GM12878 (cell line): Measurements from ENCODE around the gene PITPNC1. TPM values are rescaled to one million over a fixed set of nuclear protein-coding genes. Genes with fewer than 3 reads are reported as not detected.

Source experiments
- BACH1 ChIP-seq: fragments of 450-650 bp; IDR thresholded peaks from 2 replicates; pipeline ENCODE4 v1.6.1; 2017; ENCODE audit warnings: mild to moderate bottlenecking, borderline replicate concordance
- CBFB ChIP-seq: IDR thresholded peaks from 2 replicates; pipeline ENCODE4 v1.6.1; 2016; ENCODE audit warnings: antibody characterized with exemption, low read depth
- CREM ChIP-seq: IDR thresholded peaks from 2 replicates; pipeline ENCODE4 v1.6.1; 2014; ENCODE audit warnings: antibody characterized with exemption, low read depth
- EED ChIP-seq: sonication (generic); IDR thresholded peaks from 2 replicates; pipeline ENCODE4 v1.6.1; 2016; ENCODE audit warnings: antibody characterized with exemption, low read depth
- ELK1 ChIP-seq: IDR thresholded peaks from 2 replicates; pipeline ENCODE4 v1.6.1; 2012; ENCODE audit warnings: low read depth, low read length, improper control_type of control experiment
- HDAC6 ChIP-seq: fragments of 200-600 bp; sonication (generic); IDR thresholded peaks from one replicate; pipeline ENCODE4 v1.8.0; 2017; ENCODE audit warnings: antibody characterized with exemption; ENCODE audit not compliant: unreplicated experiment
- IKZF2 ChIP-seq, 2 experiments: fragments of 450-650 bp; IDR thresholded peaks; 2 replicates each; pipeline ENCODE4 v1.6.1; 2017; ENCODE audit warnings: mild to moderate bottlenecking in 2 of 2, moderate library complexity in 2 of 2
- KAT2A ChIP-seq: conservative IDR thresholded peaks from 2 replicates; pipeline ENCODE4 v1.6.1; 2011; ENCODE audit warnings: low read depth, low read length; ENCODE audit not compliant: control insufficient read depth
- MTA2 ChIP-seq: fragments of 450-650 bp; IDR thresholded peaks from 2 replicates; pipeline ENCODE4 v1.6.1; 2016; ENCODE audit warnings: low read depth, mild to moderate bottlenecking, moderate library complexity
- MXI1 ChIP-seq: fragments of 150-350 bp; IDR thresholded peaks from 2 replicates; pipeline ENCODE4 v1.6.1; 2011; ENCODE audit warnings: low read depth, mild to moderate bottlenecking, inconsistent platforms, low read length, improper control_type of control experiment
- NFIC ChIP-seq: IDR thresholded peaks from 2 replicates; pipeline ENCODE4 v1.6.1; 2012; ENCODE audit warnings: low read depth, mild to moderate bottlenecking, inconsistent platforms, low read length, moderate library complexity
- NFXL1 ChIP-seq: fragments of 450-650 bp; IDR thresholded peaks from 2 replicates; pipeline ENCODE4 v1.6.1; 2017; ENCODE audit warnings: antibody characterized with exemption, mild to moderate bottlenecking, borderline replicate concordance
- NFYB ChIP-seq: IDR thresholded peaks from 2 replicates; pipeline ENCODE4 v1.6.1; 2011; ENCODE audit warnings: low read depth, mild to moderate bottlenecking, low read length, improper control_type of control experiment, moderate library complexity; ENCODE audit not compliant: insufficient read depth
- NR2C1 ChIP-seq: fragments of 450-650 bp; IDR thresholded peaks from 2 replicates; pipeline ENCODE4 v1.6.1; 2017; ENCODE audit warnings: antibody characterized with exemption, mild to moderate bottlenecking, moderate library complexity
- PAX5 ChIP-seq: IDR thresholded peaks from 2 replicates; pipeline ENCODE4 v1.6.1; 2011; ENCODE audit warnings: low read depth, low read length, borderline replicate concordance
- PBX3 ChIP-seq: IDR thresholded peaks from 2 replicates; pipeline ENCODE4 v1.6.1; 2011; ENCODE audit warnings: mild to moderate bottlenecking, low read depth, low read length, moderate library complexity; ENCODE audit not compliant: insufficient replicate concordance
- POU2F2 ChIP-seq: IDR thresholded peaks from 3 replicates; pipeline ENCODE4 v1.6.1; 2011; ENCODE audit warnings: low read depth, mild to moderate bottlenecking, low read length, borderline replicate concordance
- RAD51 ChIP-seq: fragments of 450-650 bp; IDR thresholded peaks from 2 replicates; pipeline ENCODE4 v1.6.1; 2016; ENCODE audit warnings: moderate library complexity, mild to moderate bottlenecking, inconsistent platforms
- RB1 ChIP-seq: fragments of 450-650 bp; formaldehyde crosslinking; IDR thresholded peaks from 2 replicates; pipeline ENCODE4 v1.6.1; 2017; ENCODE audit warnings: mild to moderate bottlenecking, borderline replicate concordance
- RUNX3 ChIP-seq: IDR thresholded peaks from 2 replicates; pipeline ENCODE4 v1.6.1; 2012; ENCODE audit warnings: low read length, inconsistent platforms
- SMAD1 ChIP-seq: fragments of 450-650 bp; IDR thresholded peaks from 2 replicates; pipeline ENCODE4 v1.6.1; 2018; ENCODE audit warnings: mild to moderate bottlenecking, low read depth; ENCODE audit not compliant: partially characterized antibody
- SMAD5 ChIP-seq: IDR thresholded peaks from 2 replicates; pipeline ENCODE4 v1.6.1; 2016; ENCODE audit warnings: antibody characterized with exemption, low read depth
- SMC3 ChIP-seq: IDR thresholded peaks from 2 replicates; pipeline ENCODE4 v1.6.1; 2011; ENCODE audit warnings: low read length, improper control_type of control experiment, borderline replicate concordance
- SREBF1 ChIP-seq: IDR thresholded peaks from 2 replicates; pipeline ENCODE4 v1.6.1; 2012; ENCODE audit warnings: mild to moderate bottlenecking, low read length
- TCF7 ChIP-seq: IDR thresholded peaks from 2 replicates; pipeline ENCODE4 v1.6.1; 2014; ENCODE audit warnings: antibody characterized with exemption, borderline replicate concordance
- YY1 ChIP-seq: IDR thresholded peaks from 2 replicates; pipeline ENCODE4 v1.6.1; 2011; ENCODE audit warnings: low read depth, mild to moderate bottlenecking, low read length
- ZBTB40 ChIP-seq: fragments of 450-650 bp; IDR thresholded peaks from 2 replicates; pipeline ENCODE4 v1.6.1; 2016; ENCODE audit warnings: mild to moderate bottlenecking, moderate library complexity, borderline replicate concordance
- ZNF274 ChIP-seq: IDR thresholded peaks from one replicate; pipeline ENCODE4 v1.8.0; 2011; ENCODE audit not compliant: insufficient read length, insufficient read depth
- polyA plus RNA-seq, 11 experiments: library from polyadenylated mRNA; depleted of rRNA in 4 of 11; unstranded in 6 of 11; stranded (reverse) in 5 of 11; fragments of >200 nt; fragmentation: Nextera tagmentation in 4 of 11; fragmentation: Illumina TruSeq in 1 of 11; extraction: Ambion mirVana in 4 of 11; extraction: Trizol in 1 of 11; gene quantifications; 1 replicate in 1 of 11; 2 replicates in 10 of 11; pipeline versions ENCODE4 v1.2.1 to v1.2.3, GENCODE V29; 2011 to 2016; ENCODE audit warnings: inconsistent platforms in 2 of 11, missing spikeins in 2 of 11, low read depth in 1 of 11
- total RNA-seq, 4 experiments: library from RNA; depleted of rRNA in 3 of 4; stranded (reverse); fragments of >200 nt in 3 of 4; fragmentation: Illumina TruSeq in 1 of 4; extraction: Trizol in 1 of 4; gene quantifications; 2 replicates each; pipeline versions ENCODE4 v1.2.1 to v1.2.3, GENCODE V29; 2013 to 2021

PITPNC1 gene
- total and polyA plus RNA-seq, 10 of the 15 experiments (the other 5 are each of a cell fraction or from before 2014, with no cell fraction given) = 12.2 to 62.4 (median 47.3) TPM

GRCh38 chr17:67374329-67375053, 2.6 kb upstream of the PITPNC1 start (continued):
- TF ChIP-seq YY1 (peak; percentile 78), HDAC6 (no peak), POU2F2 (peak; percentile 68; the same call in 1 of the 3 replicates), PAX5 (no peak), EED (no peak), BACH1 (no peak), KAT2A (no peak), SMC3 (peak; percentile 86), NFYB (no peak), SMAD1 (no peak), RUNX3 (peak; percentile 97), NFXL1 (no peak), ELK1 (no peak), CBFB (peak; percentile 97), SREBF1 (no peak), RB1 (no peak), IKZF2 (IDR thresholded peaks at IDR 0.05) (no peak), MXI1 (no peak), ZBTB40 (no peak), RAD51 (no peak), CREM (peak; percentile 24; the same call in 1 of the 2 replicates), TCF7 (no peak), MTA2 (no peak; the same call in 1 of the 2 replicates), ZNF274 (no peak), NR2C1 (no peak), NFIC (no peak), SMAD5 (no peak), PBX3 (no peak)
